Measurements from ENCODE around the gene SPDYE17. TPM values are rescaled to one million over a fixed set of nuclear protein-coding genes. Genes with fewer than 3 reads are reported as not detected.
"Not testable (repeated sequence)": the region's sequence is repeated elsewhere in the genome, so short reads cannot be mapped to it uniquely, and the experiment has no call there.

The SPDYE17 gene
- total and polyA plus RNA-seq, 2 donors from 2014 or later: not detected

DNA sequence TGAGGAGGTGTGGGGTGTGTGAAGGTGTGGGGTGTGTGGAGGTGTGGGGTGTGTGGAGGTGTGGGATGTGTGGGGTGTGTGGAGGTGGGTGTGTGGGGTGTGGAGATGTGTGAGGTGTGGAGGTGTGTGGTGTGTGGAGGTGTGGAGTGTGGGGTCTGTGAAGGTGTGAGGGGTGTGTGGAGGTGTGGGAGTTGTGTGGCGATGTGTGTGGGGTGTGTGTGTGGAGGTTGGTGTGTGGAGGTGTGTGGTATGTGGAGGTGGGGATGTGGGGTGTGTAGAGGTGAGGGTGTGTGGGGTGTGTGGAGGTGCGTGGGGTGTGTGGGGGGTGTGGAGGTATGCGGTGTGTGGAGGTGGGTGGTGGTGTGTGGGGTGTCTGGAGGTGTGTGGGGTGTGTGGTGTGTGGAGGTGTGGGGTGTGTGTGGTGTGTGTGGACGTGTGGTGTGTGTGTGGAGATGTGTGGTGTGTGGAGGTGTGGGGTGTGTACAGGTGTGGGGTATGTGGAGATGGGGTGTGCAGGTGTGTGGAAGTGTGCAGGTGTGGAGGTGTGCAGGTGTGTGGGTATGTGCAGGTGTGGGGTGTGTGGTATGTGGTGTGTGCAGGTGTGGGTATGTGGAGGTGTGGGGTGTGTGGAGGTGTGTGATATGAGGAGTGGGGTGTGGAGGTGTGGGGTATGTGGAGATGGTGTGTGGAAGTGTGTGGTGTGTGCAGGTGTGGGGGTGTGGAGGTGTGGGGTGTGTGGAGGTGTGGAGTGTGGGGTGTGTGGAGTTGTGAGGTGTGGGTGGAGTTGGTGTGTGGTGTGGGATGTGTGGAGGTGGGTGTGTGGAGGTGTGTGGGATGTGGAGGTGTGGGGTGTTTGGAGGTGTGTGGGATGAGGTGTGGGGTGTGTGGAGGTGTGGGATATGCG lies 34.5 kb downstream of the SPDYE17 start:
- intact Hi-C loops (cut with DNase I): no loop called here
- Histone ChIP-seq H3K9me3 (ENCODE audit: control insufficient read depth in 2 of 3, insufficient read depth in 1 of 3, low read length in 3 of 3) (no peaks in the 10 kb centered on the region), H3K4me3 (ENCODE audit: low read length in 3 of 3) (no peak overlapping the region), H3K4me1 (ENCODE audit: control insufficient read depth in 2 of 3, insufficient read depth in 2 of 3, low read depth in 1 of 3, low read length in 3 of 3) (no peaks in the 10 kb centered on the region), H3K27ac (ENCODE audit: low read depth in 2 of 2, low read length in 2 of 2) (no peak overlapping the region), H3K9ac (ENCODE audit: low read length in 3 of 3) (no peak overlapping the region), H3K27me3 (ENCODE audit: control insufficient read depth, insufficient read depth, low read length) (no peaks in the 10 kb centered on the region), H3K36me3 (ENCODE audit: control insufficient read depth in 2 of 3, insufficient read depth in 3 of 3, low read length in 3 of 3) (no peaks in the 10 kb centered on the region)
- TF ChIP-seq CTCF (IDR thresholded peaks at IDR 0.05; ENCODE audit: borderline replicate concordance, extremely low read depth, insufficient read depth): no peak
- peak in 1 of 5 donors; percentile 64 for DNase-seq
- FAIRE-seq: no peak

GRCh38 chr7:76996932-76997331 lies 35.2 kb downstream of the SPDYE17 start:
- peak in 1 of 5 donors; percentile 37 for DNase-seq
- intact Hi-C loops (cut with DNase I); H3K9me3 ChIP-seq (ENCODE audit: control insufficient read depth in 2 of 3, insufficient read depth in 1 of 3, low read length in 3 of 3); H3K36me3 ChIP-seq (ENCODE audit: control insufficient read depth in 2 of 3, insufficient read depth in 3 of 3, low read length in 3 of 3); H3K4me3 ChIP-seq (ENCODE audit: low read length in 3 of 3); H3K27me3 ChIP-seq (ENCODE audit: control insufficient read depth, insufficient read depth, low read length); H3K9ac ChIP-seq (ENCODE audit: low read length in 3 of 3); H3K4me1 ChIP-seq (ENCODE audit: control insufficient read depth in 2 of 3, insufficient read depth in 2 of 3, low read depth in 1 of 3, low read length in 3 of 3); H3K27ac ChIP-seq (ENCODE audit: low read depth in 2 of 2, low read length in 2 of 2); FAIRE-seq: not testable (repeated sequence)

GRCh38 chr7:76994286-76994685 lies 37.9 kb downstream of the SPDYE17 start:
- H3K27ac ChIP-seq (ENCODE audit: low read depth in 2 of 2, low read length in 2 of 2); H3K36me3 ChIP-seq (ENCODE audit: control insufficient read depth in 2 of 3, insufficient read depth in 3 of 3, low read length in 3 of 3); H3K27me3 ChIP-seq (ENCODE audit: control insufficient read depth, insufficient read depth, low read length); H3K4me1 ChIP-seq (ENCODE audit: control insufficient read depth in 2 of 3, insufficient read depth in 2 of 3, low read depth in 1 of 3, low read length in 3 of 3); H3K9ac ChIP-seq (ENCODE audit: low read length in 3 of 3); intact Hi-C loops (cut with DNase I); H3K9me3 ChIP-seq (ENCODE audit: control insufficient read depth in 2 of 3, insufficient read depth in 1 of 3, low read length in 3 of 3); FAIRE-seq; H3K4me3 ChIP-seq (ENCODE audit: low read length in 3 of 3): not testable (repeated sequence)
- peak in 1 of 5 donors; percentile 30 for DNase-seq

DNA sequence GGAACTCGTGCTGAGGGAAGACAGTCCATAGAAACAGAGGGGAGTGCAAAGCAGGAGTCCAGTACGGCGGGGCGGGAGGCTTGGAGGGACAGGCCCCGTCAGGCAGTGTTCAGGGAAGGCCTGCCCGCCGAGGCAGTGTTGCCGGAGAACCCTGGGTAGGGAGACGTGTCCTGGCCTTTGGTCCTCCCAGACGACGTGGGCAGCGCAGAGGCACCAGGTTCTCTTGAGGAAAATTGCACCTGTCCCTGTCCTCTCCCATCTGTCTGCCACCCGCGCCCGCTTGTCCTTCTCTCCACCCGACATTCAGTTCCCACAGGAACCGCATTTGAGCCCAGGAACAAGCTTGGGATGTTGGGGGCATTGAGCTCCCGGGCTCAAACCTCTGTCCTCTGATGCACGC lies 38.3 kb downstream of the SPDYE17 start:
- FAIRE-seq; H3K9me3 ChIP-seq (ENCODE audit: control insufficient read depth in 2 of 3, insufficient read depth in 1 of 3, low read length in 3 of 3): not testable (repeated sequence)

GRCh38 chr7:76992871-76993270 lies 39.3 kb downstream of the SPDYE17 start:
- H3K27me3 ChIP-seq (ENCODE audit: control insufficient read depth, insufficient read depth, low read length); intact Hi-C loops (cut with DNase I); H3K9ac ChIP-seq (ENCODE audit: low read length in 3 of 3); H3K4me3 ChIP-seq (ENCODE audit: low read length in 3 of 3); FAIRE-seq; H3K27ac ChIP-seq (ENCODE audit: low read depth in 2 of 2, low read length in 2 of 2); H3K36me3 ChIP-seq (ENCODE audit: control insufficient read depth in 2 of 3, insufficient read depth in 3 of 3, low read length in 3 of 3); H3K4me1 ChIP-seq (ENCODE audit: control insufficient read depth in 2 of 3, insufficient read depth in 2 of 3, low read depth in 1 of 3, low read length in 3 of 3); H3K9me3 ChIP-seq (ENCODE audit: control insufficient read depth in 2 of 3, insufficient read depth in 1 of 3, low read length in 3 of 3): not testable (repeated sequence)
- DNase-seq: peak in 1 of 5 donors; percentile 18

More for the DNA sequence above, 38.3 kb downstream of the SPDYE17 start:
- H3K4me3 ChIP-seq (ENCODE audit: low read length in 3 of 3); intact Hi-C loops (cut with DNase I); H3K36me3 ChIP-seq (ENCODE audit: control insufficient read depth in 2 of 3, insufficient read depth in 3 of 3, low read length in 3 of 3); H3K27ac ChIP-seq (ENCODE audit: low read depth in 2 of 2, low read length in 2 of 2); H3K9ac ChIP-seq (ENCODE audit: low read length in 3 of 3); H3K4me1 ChIP-seq (ENCODE audit: control insufficient read depth in 2 of 3, insufficient read depth in 2 of 3, low read depth in 1 of 3, low read length in 3 of 3); H3K27me3 ChIP-seq (ENCODE audit: control insufficient read depth, insufficient read depth, low read length): not testable (repeated sequence)
- peak in 1 of 5 donors; percentile 79 for DNase-seq

DNA sequence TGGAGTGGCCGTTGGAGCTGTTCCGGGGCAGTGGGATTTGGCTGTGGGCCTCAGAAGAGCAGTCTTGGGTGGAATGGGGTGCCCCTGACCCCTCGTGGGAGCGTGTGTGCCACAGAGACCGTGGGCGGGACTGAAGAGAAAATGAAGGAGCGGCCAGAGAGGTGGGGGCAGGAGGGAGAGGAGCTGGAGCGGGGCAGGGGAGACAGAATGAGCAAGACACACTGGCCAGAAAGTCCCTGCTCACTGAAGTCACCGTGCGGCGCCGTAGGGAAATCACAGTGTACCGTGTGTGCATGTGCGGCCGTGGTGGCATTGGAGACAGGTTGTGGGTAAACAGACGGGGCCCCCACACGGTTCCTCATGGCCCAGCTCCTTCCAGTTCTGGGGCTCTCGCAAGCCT lies 40.0 kb downstream of the SPDYE17 start:
- H3K27ac ChIP-seq (ENCODE audit: low read depth in 2 of 2, low read length in 2 of 2); H3K9me3 ChIP-seq (ENCODE audit: control insufficient read depth in 2 of 3, insufficient read depth in 1 of 3, low read length in 3 of 3); H3K4me1 ChIP-seq (ENCODE audit: control insufficient read depth in 2 of 3, insufficient read depth in 2 of 3, low read depth in 1 of 3, low read length in 3 of 3); H3K27me3 ChIP-seq (ENCODE audit: control insufficient read depth, insufficient read depth, low read length); intact Hi-C loops (cut with DNase I); FAIRE-seq; H3K4me3 ChIP-seq (ENCODE audit: low read length in 3 of 3); H3K9ac ChIP-seq (ENCODE audit: low read length in 3 of 3); H3K36me3 ChIP-seq (ENCODE audit: control insufficient read depth in 2 of 3, insufficient read depth in 3 of 3, low read length in 3 of 3): not testable (repeated sequence)
- peak in 1 of 5 donors; percentile 54 for DNase-seq

DNA sequence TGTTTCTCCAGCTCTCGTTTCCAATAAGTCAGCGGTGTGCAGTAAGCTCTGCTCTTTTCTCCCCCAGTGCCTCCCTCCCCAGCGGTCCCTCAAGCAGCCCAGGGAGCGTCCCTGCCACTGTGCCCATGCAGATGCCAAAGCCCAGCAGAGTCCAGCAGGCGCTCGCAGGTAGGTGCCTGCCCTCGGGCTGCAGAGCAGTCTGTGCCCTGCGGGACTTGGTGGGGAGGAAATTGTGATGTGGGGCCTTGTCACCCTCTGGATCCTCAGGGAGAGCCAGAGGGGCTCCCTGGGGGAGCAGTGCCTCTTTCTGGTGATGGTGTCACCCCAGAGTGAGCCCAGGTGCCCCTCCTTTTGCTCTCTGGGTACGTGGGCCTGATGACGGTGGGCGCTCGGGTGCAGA lies 42.0 kb downstream of the SPDYE17 start:
- H3K9me3 ChIP-seq (ENCODE audit: control insufficient read depth in 2 of 3, insufficient read depth in 1 of 3, low read length in 3 of 3); H3K4me3 ChIP-seq (ENCODE audit: low read length in 3 of 3); H3K4me1 ChIP-seq (ENCODE audit: control insufficient read depth in 2 of 3, insufficient read depth in 2 of 3, low read depth in 1 of 3, low read length in 3 of 3); H3K36me3 ChIP-seq (ENCODE audit: control insufficient read depth in 2 of 3, insufficient read depth in 3 of 3, low read length in 3 of 3); H3K27ac ChIP-seq (ENCODE audit: low read depth in 2 of 2, low read length in 2 of 2); H3K9ac ChIP-seq (ENCODE audit: low read length in 3 of 3); H3K27me3 ChIP-seq (ENCODE audit: control insufficient read depth, insufficient read depth, low read length); intact Hi-C loops (cut with DNase I); FAIRE-seq: not testable (repeated sequence)
- peak in 1 of 5 donors; percentile 61 for DNase-seq

Measured in kidney (tissue), 14 donors.